Thyroid gland (tissue), 4 donors: ENCODE results near the gene ADARB2. TPM values are rescaled to one million over a fixed set of nuclear protein-coding genes. Genes with fewer than 3 reads are reported as not detected.

Source experiments
- DNase-seq, 2 donors: peaks; one replicate each; pipeline ENCODE4 v3.0.0-alpha.2; 2019
- H3K27ac ChIP-seq, 3 donors: fragments of 200-600 bp; sonication (generic); 1 replicate in 2 of 3; 2 replicates in 1 of 3; pipeline ENCODE4 v1.5.1; 2016 to 2019; ENCODE audit warnings: mild to moderate bottlenecking in 1 of 3, moderate library complexity in 1 of 3
- H3K27me3 ChIP-seq: fragments of 200-600 bp; sonication (generic); one replicate; pipeline ENCODE4 v1.5.1; 2019
- H3K36me3 ChIP-seq, 2 donors: fragments of 200-600 bp; sonication (generic); one replicate each; pipeline ENCODE4 v1.5.1; 2016 to 2019
- H3K4me1 ChIP-seq, 2 donors: fragments of 200-600 bp; sonication (generic); one replicate each; pipeline ENCODE4 v1.5.1; 2017 to 2019
- H3K4me3 ChIP-seq, 3 donors: fragments of 200-600 bp; sonication (generic); replicated peaks in 1 of 3; 1 replicate in 2 of 3; 2 replicates in 1 of 3; pipeline ENCODE4 v1.5.1; 2016; ENCODE audit warnings: mild to moderate bottlenecking in 1 of 3
- H3K9me3 ChIP-seq: fragments of 200-600 bp; sonication (generic); one replicate; pipeline ENCODE4 v1.5.1; 2017
- POLR2A ChIP-seq, 2 donors: fragments of 450-650 bp; IDR thresholded peaks; one replicate each; pipeline ENCODE4 v1.6.1; 2017; ENCODE audit warnings: antibody characterized with exemption in 2 of 2, mild to moderate bottlenecking in 2 of 2, moderate library complexity in 1 of 2
- WGBS, 2 donors: methylation state at CpG; one replicate each; pipeline ENCODE4 v1.1.5; 2017; 5-methylcytosine and 5-hydroxymethylcytosine counted together
- intact Hi-C: fragments of 100-400 bp; cut with DNase I; formaldehyde crosslinking; loops from one replicate; pipeline ENCODE4 v1.15.1; 2023
- total RNA-seq, 4 donors: library from RNA; depleted of rRNA; stranded (reverse); fragments of >200 nt; gene quantifications; one replicate each; pipeline ENCODE4 v1.2.3, GENCODE V29; 2016
- TF ChIP-seq, protein P1 (sequence below), 6 experiments: fragments of 200-600 bp in 3 of 6; fragments of 450-650 bp in 3 of 6; sonication (generic) in 3 of 6; IDR thresholded peaks; one replicate each; pipeline ENCODE4 v1.5.1; 2016 to 2019; ENCODE audit warnings: antibody characterized with exemption in 6 of 6, mild to moderate bottlenecking in 2 of 6, inconsistent platforms in 1 of 6, moderate library complexity in 1 of 6

ADARB2 gene
- total RNA-seq, 4 donors from 2014 or later, result 0.08 to 0.15 TPM; not detected in 2

DNA sequence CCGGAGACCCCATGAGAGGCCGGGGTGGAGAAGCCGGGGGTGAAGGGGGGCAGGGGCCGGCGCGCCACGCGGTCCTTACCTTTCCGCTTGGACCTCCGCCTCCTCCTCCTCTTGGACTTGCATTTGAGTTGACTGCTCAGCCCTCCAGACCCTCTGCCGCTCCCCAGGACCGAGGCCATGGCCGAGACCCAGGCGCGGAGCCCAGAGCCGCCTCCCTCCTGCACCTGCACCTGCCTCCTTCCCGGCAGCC is 428 bp downstream of the ADARB2 start:
- Histone ChIP-seq H3K27me3 (no peaks in the 10 kb centered on the region), H3K27ac (no peak overlapping the region), H3K36me3 (no peaks in the 10 kb centered on the region), H3K4me3 (no peak overlapping the region), H3K4me1 (peaks cover 0 to 8% of the 10 kb centered on the region in 2 donors), H3K9me3 (no peaks in the 10 kb centered on the region)
- WGBS, 2 donors, result 0% methylated on average over 6 to 7 of the region's 17 CpGs
- intact Hi-C loops, result no loop called here
- no peak for TF ChIP-seq POLR2A (IDR thresholded peaks at IDR 0.05)
- TF ChIP-seq, protein P1, sequence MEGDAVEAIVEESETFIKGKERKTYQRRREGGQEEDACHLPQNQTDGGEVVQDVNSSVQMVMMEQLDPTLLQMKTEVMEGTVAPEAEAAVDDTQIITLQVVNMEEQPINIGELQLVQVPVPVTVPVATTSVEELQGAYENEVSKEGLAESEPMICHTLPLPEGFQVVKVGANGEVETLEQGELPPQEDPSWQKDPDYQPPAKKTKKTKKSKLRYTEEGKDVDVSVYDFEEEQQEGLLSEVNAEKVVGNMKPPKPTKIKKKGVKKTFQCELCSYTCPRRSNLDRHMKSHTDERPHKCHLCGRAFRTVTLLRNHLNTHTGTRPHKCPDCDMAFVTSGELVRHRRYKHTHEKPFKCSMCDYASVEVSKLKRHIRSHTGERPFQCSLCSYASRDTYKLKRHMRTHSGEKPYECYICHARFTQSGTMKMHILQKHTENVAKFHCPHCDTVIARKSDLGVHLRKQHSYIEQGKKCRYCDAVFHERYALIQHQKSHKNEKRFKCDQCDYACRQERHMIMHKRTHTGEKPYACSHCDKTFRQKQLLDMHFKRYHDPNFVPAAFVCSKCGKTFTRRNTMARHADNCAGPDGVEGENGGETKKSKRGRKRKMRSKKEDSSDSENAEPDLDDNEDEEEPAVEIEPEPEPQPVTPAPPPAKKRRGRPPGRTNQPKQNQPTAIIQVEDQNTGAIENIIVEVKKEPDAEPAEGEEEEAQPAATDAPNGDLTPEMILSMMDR (IDR thresholded peaks at IDR 0.05), result no peak
- DNase-seq, result no peak

DNA sequence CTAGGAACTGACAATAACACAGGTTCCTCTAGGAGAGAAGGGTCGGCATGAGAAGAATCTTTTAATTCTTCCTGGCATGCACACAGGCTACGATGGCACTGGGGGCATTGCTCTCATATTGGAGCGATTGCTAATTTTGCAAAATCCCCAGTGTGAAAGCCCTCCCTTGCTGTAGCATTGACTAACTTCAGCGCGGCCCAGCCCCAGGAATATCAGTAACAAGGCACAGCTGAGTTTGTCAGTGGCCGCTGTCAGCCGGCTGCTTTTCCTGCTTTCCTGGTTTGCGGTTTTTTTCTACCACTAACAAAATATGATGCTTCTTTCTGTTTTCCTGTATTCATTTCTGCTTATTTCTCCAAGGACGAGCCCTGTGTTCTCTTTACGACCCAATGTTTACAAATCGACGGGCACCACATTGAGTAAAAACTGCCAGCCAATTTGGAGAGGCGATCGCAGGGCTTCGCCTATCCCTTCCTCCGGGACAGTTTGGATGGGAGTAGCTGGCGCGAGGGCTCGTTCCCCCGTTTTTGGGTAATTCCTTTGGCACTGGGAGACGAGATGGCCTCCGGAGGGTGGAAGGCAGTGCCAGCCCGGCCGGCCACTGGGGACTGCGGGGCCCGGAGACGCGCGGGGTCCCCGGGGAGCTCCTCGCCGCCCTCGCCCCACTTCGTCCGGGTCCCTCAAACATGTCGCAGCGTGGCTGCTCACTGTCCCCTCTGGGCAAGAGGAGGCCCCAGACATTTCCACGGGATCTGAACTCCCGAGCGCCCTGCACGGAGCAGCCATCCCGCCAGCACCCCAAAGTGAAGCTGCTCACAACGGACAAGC is 967 bp downstream of the ADARB2 start:
- 11 to 16% methylated on average over 28 of the region's 43 CpGs for WGBS, 2 donors
- Histone ChIP-seq H3K9me3 (no peaks in the 10 kb centered on the region), H3K36me3 (no peaks in the 10 kb centered on the region), H3K27me3 (no peaks in the 10 kb centered on the region), H3K4me3 (no peak overlapping the region), H3K27ac (no peak overlapping the region), H3K4me1 (peaks cover 0 to 8% of the 10 kb centered on the region in 2 donors)
- intact Hi-C loops, result no loop called here
- no peak for DNase-seq
- TF ChIP-seq POLR2A (IDR thresholded peaks at IDR 0.05), result no peak
- TF ChIP-seq, protein P1 (IDR thresholded peaks at IDR 0.05), result no peak

DNA sequence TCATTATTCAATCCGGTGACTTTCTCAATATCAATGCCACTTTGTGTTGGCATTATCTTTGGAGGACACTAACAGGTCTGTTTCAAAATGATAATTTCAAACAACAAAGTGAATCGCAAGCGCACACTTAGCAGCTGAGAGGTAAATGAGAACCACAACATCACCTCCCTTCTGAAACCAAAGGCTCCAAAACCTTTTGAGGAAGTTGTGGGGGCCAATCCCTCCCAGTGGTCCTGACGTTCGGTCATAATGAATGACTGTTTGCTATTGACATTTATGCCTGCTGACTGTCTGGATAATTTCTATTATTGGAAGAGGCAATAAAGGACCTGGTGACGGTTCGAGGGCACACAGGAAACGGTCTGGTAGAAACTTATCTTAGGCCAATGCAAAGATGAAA is 1.8 kb downstream of the ADARB2 start:
- H3K36me3 ChIP-seq, result no peaks in the 10 kb centered on the region
- no peak for DNase-seq
- no peak overlapping the region for H3K4me3 ChIP-seq
- no peaks in the 10 kb centered on the region for H3K27me3 ChIP-seq
- WGBS, 2 donors, result 76 to 82% methylated on average over 8 of the region's 8 CpGs
- peaks cover 0 to 8% of the 10 kb centered on the region in 2 donors for H3K4me1 ChIP-seq
- no peaks in the 10 kb centered on the region for H3K9me3 ChIP-seq
- H3K27ac ChIP-seq, result no peak overlapping the region
- TF ChIP-seq, protein P1 (IDR thresholded peaks at IDR 0.05), result no peak
- no peak for TF ChIP-seq POLR2A (IDR thresholded peaks at IDR 0.05)
- intact Hi-C loops, result no loop called here

DNA sequence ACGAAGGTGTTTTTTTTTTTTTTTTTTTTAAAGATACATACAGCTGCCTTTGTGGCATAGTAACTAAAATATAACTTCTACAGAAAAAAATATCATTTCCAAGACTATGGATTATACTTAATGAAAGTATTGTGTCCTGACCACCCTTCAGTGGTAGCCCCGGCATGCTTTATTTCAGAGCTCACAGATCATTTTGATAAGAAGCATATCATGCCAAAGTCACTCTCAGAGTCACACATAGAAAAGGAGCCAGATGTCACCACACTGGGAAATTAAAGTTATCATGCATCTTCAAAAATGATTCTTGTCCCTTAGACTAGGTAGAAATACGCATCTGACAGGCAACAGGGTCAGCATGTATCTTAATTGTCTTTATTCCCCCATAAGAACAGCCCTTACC is 3.0 kb downstream of the ADARB2 start:
- Histone ChIP-seq H3K4me3 (no peak overlapping the region), H3K27ac (no peak overlapping the region), H3K4me1 (peaks cover 0 to 8% of the 10 kb centered on the region in 2 donors), H3K9me3 (no peaks in the 10 kb centered on the region), H3K27me3 (no peaks in the 10 kb centered on the region), H3K36me3 (no peaks in the 10 kb centered on the region)
- no peak for DNase-seq
- intact Hi-C loops, result no loop called here
- 62 to 84% methylated on average over 3 of the region's 3 CpGs for WGBS, 2 donors
- TF ChIP-seq POLR2A (IDR thresholded peaks at IDR 0.05), result no peak
- TF ChIP-seq, protein P1 (IDR thresholded peaks at IDR 0.05), result no peak

DNA sequence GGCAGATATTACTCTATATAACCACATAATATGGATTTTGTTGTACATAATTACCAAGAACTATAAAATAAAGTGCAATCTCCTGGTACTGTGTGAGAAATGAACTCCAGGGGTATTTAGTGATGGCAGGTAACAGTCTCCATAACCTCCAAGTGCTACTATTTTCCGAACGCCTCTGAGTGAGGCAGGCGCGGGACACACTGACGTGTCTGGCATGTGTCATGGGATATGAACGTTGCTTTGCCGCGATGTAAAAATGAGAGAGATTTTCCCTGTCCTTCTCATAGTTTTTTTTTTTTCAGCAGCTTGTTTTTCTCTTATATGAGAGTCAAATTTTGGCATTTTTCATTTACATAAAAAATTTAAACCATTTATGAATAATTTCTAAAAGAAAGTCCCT is 3.6 kb downstream of the ADARB2 start:
- no peak for DNase-seq
- TF ChIP-seq POLR2A (IDR thresholded peaks at IDR 0.05), result no peak
- WGBS, 2 donors, result 78 to 85% methylated on average over 8 of the region's 8 CpGs
- Histone ChIP-seq H3K27me3 (no peaks in the 10 kb centered on the region), H3K36me3 (no peaks in the 10 kb centered on the region), H3K9me3 (no peaks in the 10 kb centered on the region), H3K4me3 (no peak overlapping the region), H3K27ac (no peak overlapping the region), H3K4me1 (peaks cover 0 to 8% of the 10 kb centered on the region in 2 donors)
- intact Hi-C loops, result no loop called here
